OCI-LY3 (cell line): Measurements from ENCODE around the gene TBXAS1.

Experiments used
- H2AFZ ChIP-seq: fragments of 200-600, 300-600 bp; shearing (Covaris generic); 2 replicates; pipeline ENCODE4 v1.6.0; 2014; ENCODE audit warnings: antibody characterized with exemption, low read depth, low read length
- H3K27ac ChIP-seq: fragments of 200-600, 300-600 bp; sonication (generic); 2 replicates; pipeline ENCODE4 v1.5.1; 2014; ENCODE audit warnings: mild to moderate bottlenecking, low read length, moderate library complexity, mixed read lengths
- H3K27me3 ChIP-seq: fragments of 200-600, 300-600 bp; sonication (generic); 2 replicates; pipeline ENCODE4 v1.6.1; 2014; ENCODE audit warnings: low read depth, low read length, mixed read lengths
- H3K36me3 ChIP-seq: fragments of 200-600, 300-600 bp; sonication (generic); replicated peaks from 2 replicates; pipeline ENCODE3; 2014; ENCODE audit warnings: low read depth, low read length, mixed read lengths
- H3K4me1 ChIP-seq: fragments of 300-600, 200-600 bp; sonication (generic); 2 replicates; pipeline ENCODE4 v1.6.1; 2014; ENCODE audit warnings: low read length, mixed read lengths
- H3K4me2 ChIP-seq: fragments of 200-600, 300-600 bp; sonication (generic); 2 replicates; pipeline ENCODE4 v1.6.1; 2014; ENCODE audit warnings: low read length, mixed read lengths
- H3K4me3 ChIP-seq: fragments of 300-600, 200-600 bp; sonication (generic); 2 replicates; pipeline ENCODE4 v1.5.1; 2014; ENCODE audit warnings: antibody characterized with exemption, mild to moderate bottlenecking, low read length, moderate library complexity
- H3K79me2 ChIP-seq: fragments of 300-600, 200-600 bp; shearing (Covaris generic); 2 replicates; pipeline ENCODE4 v1.6.1; 2014; ENCODE audit warnings: mild to moderate bottlenecking, low read length, mixed read lengths
- H3K9ac ChIP-seq: fragments of 300-600, 200-600 bp; shearing (Covaris generic); 2 replicates; pipeline ENCODE4 v1.6.0; 2014; ENCODE audit warnings: mild to moderate bottlenecking, low read length, moderate library complexity
- H3K9me3 ChIP-seq: fragments of 200-600, 300-600 bp; shearing (Covaris generic); 2 replicates; pipeline ENCODE4 v1.6.1; 2014; ENCODE audit warnings: low read length, mixed read lengths; ENCODE audit not compliant: insufficient read depth
- H4K20me1 ChIP-seq: fragments of 200-600, 300-600 bp; sonication (generic); 2 replicates; pipeline ENCODE4 v1.6.1; 2016; ENCODE audit warnings: low read length, mixed read lengths; ENCODE audit not compliant: insufficient read depth
- CTCF ChIP-seq: fragments of 200-600, 300-600 bp; sonication (generic); IDR thresholded peaks from 2 replicates; pipeline ENCODE4 v1.5.1; 2014; ENCODE audit warnings: antibody characterized with exemption, low read length, low read depth
- EZH2phosphoT487 ChIP-seq: fragments of 200-600 bp; shearing (Covaris generic); IDR thresholded peaks from 2 replicates; pipeline ENCODE4 v1.6.1; 2018; ENCODE audit warnings: antibody characterized with exemption, mixed run types, low read depth

The TBXAS1 gene

GRCh38 chr7:139844779-139845442 is 15.8 kb downstream of the TBXAS1 start:
- Histone ChIP-seq H3K79me2 (no peaks in the 10 kb centered on the region), H3K9ac (no peak overlapping the region), H2AFZ (no peak overlapping the region), H3K9me3 (no peaks in the 10 kb centered on the region), H3K27ac (no peak overlapping the region), H3K4me3 (no peak overlapping the region), H3K36me3 (no peaks in the 10 kb centered on the region), H3K27me3 (peaks cover 10% of the 10 kb centered on the region; the same call in 1 of the 2 replicates), H4K20me1 (no peaks in the 10 kb centered on the region), H3K4me1 (no peaks in the 10 kb centered on the region), H3K4me2 (no peak overlapping the region)
- no peak for TF ChIP-seq EZH2phosphoT487
- no peak for TF ChIP-seq CTCF

GRCh38 chr7:139845443-139845805 is 16.4 kb downstream of the TBXAS1 start:
- TF ChIP-seq EZH2phosphoT487 (no peak), CTCF (no peak)
- Histone ChIP-seq H3K9me3 (no peaks in the 10 kb centered on the region), H3K4me1 (no peaks in the 10 kb centered on the region), H3K9ac (no peak overlapping the region), H3K79me2 (no peaks in the 10 kb centered on the region), H2AFZ (no peak overlapping the region), H3K4me3 (no peak overlapping the region), H4K20me1 (no peaks in the 10 kb centered on the region), H3K4me2 (no peak overlapping the region), H3K27ac (no peak overlapping the region), H3K36me3 (no peaks in the 10 kb centered on the region), H3K27me3 (peaks cover 12% of the 10 kb centered on the region; the same call in 1 of the 2 replicates)

- Histone ChIP-seq H3K79me2 (no peaks in the 10 kb centered on the region), H4K20me1 (no peaks in the 10 kb centered on the region), H3K36me3 (no peaks in the 10 kb centered on the region), H3K4me1 (no peaks in the 10 kb centered on the region), H3K27me3 (peaks cover 16% of the 10 kb centered on the region; the same call in 1 of the 2 replicates), H3K9ac (no peak overlapping the region), H3K4me3 (no peak overlapping the region), H3K27ac (no peak overlapping the region), H3K9me3 (no peaks in the 10 kb centered on the region), H3K4me2 (no peak overlapping the region), H2AFZ (no peak overlapping the region)
- TF ChIP-seq EZH2phosphoT487 (no peak), CTCF (no peak)
Observed at GRCh38 chr7:139846297-139846696, 17.2 kb downstream of the TBXAS1 start.

- Histone ChIP-seq H3K36me3 (no peaks in the 10 kb centered on the region), H3K4me2 (no peak overlapping the region), H3K79me2 (no peaks in the 10 kb centered on the region), H3K9me3 (no peaks in the 10 kb centered on the region), H3K27me3 (peaks cover 12% of the 10 kb centered on the region; the same call in 1 of the 2 replicates), H3K9ac (no peak overlapping the region), H2AFZ (no peak overlapping the region), H3K4me3 (no peak overlapping the region), H3K4me1 (no peaks in the 10 kb centered on the region), H3K27ac (no peak overlapping the region), H4K20me1 (no peaks in the 10 kb centered on the region)
- no peak for TF ChIP-seq CTCF
- TF ChIP-seq EZH2phosphoT487 = no peak
Observed at GRCh38 chr7:139848274-139848673, 19.2 kb downstream of the TBXAS1 start.
